ENCODE results near the gene CHRM3.

CHRM3 gene

DNA sequence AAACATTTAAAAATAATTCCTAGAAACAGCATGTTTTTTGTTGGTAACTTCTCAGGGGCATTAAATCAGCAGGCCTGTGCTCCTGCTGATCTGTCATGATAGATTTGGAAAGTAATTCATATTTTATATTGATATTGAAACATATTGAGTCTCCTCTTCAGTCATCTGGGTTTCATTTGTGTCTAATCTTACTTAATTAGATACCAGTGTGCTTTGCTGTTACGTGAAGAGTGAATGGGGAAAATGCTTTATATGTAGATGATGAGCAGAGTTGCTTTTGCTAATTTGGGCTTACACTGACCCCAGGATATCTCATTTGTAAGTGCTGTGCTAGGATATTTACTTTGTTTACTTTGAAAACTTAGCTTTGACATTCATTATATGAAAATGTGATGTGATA, 45.9 kb downstream of the CHRM3 start:
- Histone ChIP-seq H3K9ac (ENCODE audit: low read length in 2 of 2) (no peak overlapping the region), H3K27me3 (ENCODE audit: control insufficient read depth in 1 of 2, insufficient read depth in 2 of 2, low read length in 2 of 2) (no peaks in the 10 kb centered on the region), H3K36me3 (ENCODE audit: control insufficient read depth in 2 of 2, insufficient read depth in 2 of 2, low read length in 2 of 2) (no peaks in the 10 kb centered on the region), H3K4me3 (ENCODE audit: low read length in 2 of 2) (no peak overlapping the region), H3K4me1 (ENCODE audit: control insufficient read depth, insufficient read depth, low read length) (no peaks in the 10 kb centered on the region), H3K27ac (ENCODE audit: low read length) (no peak overlapping the region), H3K9me3 (ENCODE audit: control insufficient read depth in 2 of 2, low read length in 2 of 2) (no peaks in the 10 kb centered on the region)

- Histone ChIP-seq H3K4me3 (ENCODE audit: low read length in 2 of 2) (no peak overlapping the region), H3K9ac (ENCODE audit: low read length in 2 of 2) (no peak overlapping the region), H3K27ac (ENCODE audit: low read length) (no peak overlapping the region), H3K36me3 (ENCODE audit: control insufficient read depth in 2 of 2, insufficient read depth in 2 of 2, low read length in 2 of 2) (no peaks in the 10 kb centered on the region), H3K9me3 (ENCODE audit: control insufficient read depth in 2 of 2, low read length in 2 of 2) (no peaks in the 10 kb centered on the region), H3K27me3 (ENCODE audit: control insufficient read depth in 1 of 2, insufficient read depth in 2 of 2, low read length in 2 of 2) (no peaks in the 10 kb centered on the region), H3K4me1 (ENCODE audit: control insufficient read depth, insufficient read depth, low read length) (peaks cover 2% of the 10 kb centered on the region)
Observed at GRCh38 chr1:239434181-239434580, 47.8 kb downstream of the CHRM3 start.

All from stomach smooth muscle (tissue), 2 donors.